GM18508 (cell line): ENCODE measurements around the gene CRYGB.
"Not testable (repeated sequence)": the region's sequence is repeated elsewhere in the genome, so short reads cannot be mapped to it uniquely, and the experiment has no call there.

Source experiments
- ATAC-seq: cut with Tn5 transposase; IDR thresholded peaks from one replicate; pipeline ENCODE4 v1.9.1; 2021; ENCODE audit warnings: moderate number of reproducible peaks; ENCODE audit not compliant: insufficient read depth, unreplicated experiment

Gene CRYGB

GRCh38 chr2:208122248-208122647 is 23.7 kb downstream of the CRYGB start:
- no peak for ATAC-seq

- no peak for ATAC-seq
Measured at GRCh38 chr2:208118918-208119317, 27.0 kb downstream of the CRYGB start.

- not testable (repeated sequence) for ATAC-seq
Measured at GRCh38 chr2:208117390-208117789, 28.6 kb downstream of the CRYGB start.

- no peak for ATAC-seq
Measured at GRCh38 chr2:208112969-208113368, 33.0 kb downstream of the CRYGB start.

- not testable (repeated sequence) for ATAC-seq
Measured at GRCh38 chr2:208112273-208112745, 33.6 kb downstream of the CRYGB start.

GRCh38 chr2:208103616-208104015 is 42.3 kb downstream of the CRYGB start:
- no peak for ATAC-seq

- ATAC-seq, result no peak
Measured at GRCh38 chr2:208101716-208102631, 44.0 kb downstream of the CRYGB start.

- no peak for ATAC-seq
Measured at GRCh38 chr2:208099682-208100470, 46.1 kb downstream of the CRYGB start.

GRCh38 chr2:208098701-208099100 is 47.3 kb downstream of the CRYGB start:
- not testable (repeated sequence) for ATAC-seq

- no peak for ATAC-seq
Measured at GRCh38 chr2:208098267-208098666, 47.7 kb downstream of the CRYGB start.

- ATAC-seq, result no peak
Measured at GRCh38 chr2:208097801-208098200, 48.2 kb downstream of the CRYGB start.

GRCh38 chr2:208097313-208097712 is 48.6 kb downstream of the CRYGB start:
- ATAC-seq, result no peak

GRCh38 chr2:208096080-208096479 is 49.9 kb downstream of the CRYGB start:
- ATAC-seq, result no peak

- ATAC-seq, result no peak
Measured at GRCh38 chr2:208093128-208093527, 52.8 kb downstream of the CRYGB start.
